Measurements from ENCODE around the gene MARCHF5.

- no peak for TF ChIP-seq EZH2 (IDR thresholded peaks at IDR 0.05)
- TF ChIP-seq POLR2AphosphoS5 (IDR thresholded peaks at IDR 0.05; ENCODE audit: low read depth, low read length) = no peak
- TF ChIP-seq CTCF (IDR thresholded peaks at IDR 0.05 in 2 of 3, conservative IDR thresholded peaks at IDR 0.05 in 1 of 3; ENCODE audit: borderline replicate concordance in 1 of 3, insufficient read depth in 1 of 3, low read depth in 2 of 3, low read length in 2 of 3) = no peak
- TF ChIP-seq ZBTB33 (IDR thresholded peaks at IDR 0.05; ENCODE audit: extremely low read depth, insufficient replicate concordance, low read length) = no peak
- TF ChIP-seq REST (IDR thresholded peaks at IDR 0.05; ENCODE audit: low read depth) = no peak
- no peak for TF ChIP-seq EGR1 (IDR thresholded peaks at IDR 0.05; ENCODE audit: low read depth)
- no peak for TF ChIP-seq CBX3 (IDR thresholded peaks at IDR 0.05; ENCODE audit: low read depth)
- TF ChIP-seq TCF7L2 (IDR thresholded peaks at IDR 0.05; ENCODE audit: borderline replicate concordance, extremely low read depth, insufficient read depth, insufficient read length) = no peak
Measured at GRCh38 chr10:92327445-92328433, 36.8 kb downstream of the MARCHF5 start.
